GM12891 (cell line): ENCODE measurements around the gene CTXND1. TPM values are rescaled to one million over a fixed set of nuclear protein-coding genes. Genes with fewer than 3 reads are reported as not detected.
"Not testable (repeated sequence)": the region's sequence is repeated elsewhere in the genome, so short reads cannot be mapped to it uniquely, and the experiment has no call there.

ENCODE experiments used
- DNase-seq: peaks from one replicate; pipeline ENCODE4 v3.0.0; 2011; ENCODE audit warnings: low spot score; ENCODE audit not compliant: insufficient read length
- FAIRE-seq: peaks from 2 replicates; lab custom pipeline; 2011; peaks lifted over from hg19 to GRCh38; lab: Jason Lieb, UNC
- PAX5 ChIP-seq: IDR thresholded peaks from 2 replicates; pipeline ENCODE4 v1.6.1; 2011; ENCODE audit warnings: low read length, moderate library complexity, mild to moderate bottlenecking; ENCODE audit not compliant: insufficient read depth, severe bottlenecking
- POLR2A ChIP-seq: IDR thresholded peaks from 2 replicates; pipeline ENCODE4 v1.6.1; 2011; ENCODE audit warnings: low read depth, low read length, control low read depth
- POLR2AphosphoS5 ChIP-seq: IDR thresholded peaks from 2 replicates; pipeline ENCODE4 v1.6.1; 2011; ENCODE audit warnings: low read depth, low read length, control low read depth
- POU2F2 ChIP-seq: IDR thresholded peaks from 2 replicates; pipeline ENCODE4 v1.6.1; 2011; ENCODE audit warnings: low read depth, mild to moderate bottlenecking, control low read depth, low read length, moderate library complexity
- SPI1 ChIP-seq: IDR thresholded peaks from 2 replicates; pipeline ENCODE4 v1.6.1; 2011; ENCODE audit warnings: low read depth, low read length, control low read depth
- TAF1 ChIP-seq: IDR thresholded peaks from 2 replicates; pipeline ENCODE4 v1.6.1; 2011; ENCODE audit warnings: low read depth, low read length, control low read depth
- polyA plus RNA-seq: library from polyadenylated mRNA; unstranded; fragments of >200 nt; gene quantifications from one replicate; pipeline ENCODE4 v1.2.1, GENCODE V29; 2012; ENCODE audit warnings: low read depth, missing spikeins, inconsistent platforms; ENCODE audit not compliant: missing spikeins

The CTXND1 gene
- polyA plus RNA-seq = 0.05 TPM

DNA sequence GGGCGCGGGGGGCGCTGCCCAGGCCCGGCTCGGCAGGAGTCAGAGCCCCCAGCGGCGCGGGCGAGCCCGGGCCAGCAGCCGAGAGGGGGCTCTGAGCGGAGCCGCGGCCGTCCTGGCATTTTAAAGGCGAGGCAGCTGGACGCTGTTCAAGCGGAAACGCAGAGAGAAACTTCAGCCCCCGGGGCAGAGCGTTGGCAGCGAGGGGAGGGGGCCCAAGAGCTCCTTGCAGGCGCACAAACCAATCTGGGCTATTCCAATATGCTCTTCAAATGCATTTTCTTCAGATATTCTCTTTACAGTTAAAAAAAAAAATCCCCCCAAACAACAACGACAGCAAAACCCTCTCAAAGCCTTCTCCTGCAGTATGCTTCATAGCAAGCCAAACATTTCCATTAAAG lies at the start of gene CTXND1:
Gene CTXND1, minus strand, starts transcription at position 93 of the 398 bp plus-strand sequence. CDS start 50,264 bp downstream, outside the sequence.
- FAIRE-seq (no peak), DNase-seq (no peak)
- TF ChIP-seq POLR2A = no peak
- TF ChIP-seq SPI1 = no peak
- TF ChIP-seq PAX5 = no peak

DNA sequence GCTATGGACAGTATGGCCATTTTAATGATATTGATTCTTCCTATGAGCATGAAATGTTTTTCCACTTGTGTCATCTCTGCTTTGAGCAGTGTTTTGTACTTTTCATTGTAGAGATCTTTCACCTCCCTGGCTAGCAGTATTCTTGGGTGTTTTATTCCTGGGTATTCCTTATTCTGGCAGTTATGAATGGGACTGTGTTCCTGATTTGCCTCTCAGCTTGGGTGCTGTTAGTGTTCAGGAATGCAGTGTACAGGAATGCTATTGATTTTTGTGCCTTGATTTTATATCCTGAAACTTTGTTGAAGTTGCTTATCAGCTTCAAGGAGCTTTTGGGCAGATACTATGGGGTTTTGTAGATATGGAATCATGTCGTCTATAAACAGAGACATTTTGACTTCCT lies 49.5 kb upstream of the CTXND1 start:
- FAIRE-seq (no peak), DNase-seq (no peak)
- TF ChIP-seq TAF1 = no peak
- TF ChIP-seq POLR2AphosphoS5 = no peak
- no peak for TF ChIP-seq SPI1

DNA sequence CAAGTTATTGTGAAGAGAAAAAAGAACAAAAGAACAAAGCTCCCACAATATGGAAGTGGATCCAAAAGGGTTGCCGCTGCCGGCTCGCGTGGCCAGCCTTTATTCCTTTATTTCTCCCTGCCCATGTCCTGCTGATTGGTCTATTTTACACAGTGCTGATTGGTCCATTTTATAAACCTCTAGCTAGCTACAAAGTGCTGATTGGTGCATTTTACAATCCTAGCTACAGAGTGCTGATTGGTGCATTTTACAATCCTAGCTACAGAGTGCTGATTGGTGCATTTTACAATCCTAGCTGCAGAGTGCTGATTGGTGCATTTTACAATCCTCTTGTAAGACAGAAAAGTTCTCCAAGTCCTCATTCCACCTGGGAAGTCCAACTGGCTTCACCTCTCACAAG lies 43.8 kb upstream of the CTXND1 start:
- not testable (repeated sequence) for FAIRE-seq, DNase-seq

DNA sequence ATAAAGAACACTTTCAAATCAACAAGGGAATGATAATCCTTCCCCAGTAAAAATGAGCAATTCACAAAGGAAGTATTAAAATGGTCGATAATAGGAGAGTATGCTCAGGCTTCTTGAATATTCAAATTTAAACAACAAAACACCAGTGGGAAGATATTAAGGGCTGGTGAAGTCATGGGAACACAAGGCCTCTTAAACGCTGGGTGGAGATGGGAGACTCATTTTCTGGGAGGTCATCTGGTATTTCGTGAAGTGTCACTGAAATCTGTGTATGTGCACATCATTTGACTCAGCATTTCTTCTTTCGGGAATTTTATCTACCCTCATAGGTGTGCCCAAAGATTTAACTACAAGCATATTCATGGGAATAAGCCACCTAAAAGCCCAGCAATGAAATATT lies 40.1 kb upstream of the CTXND1 start:
- DNase-seq = no peak
- TF ChIP-seq POLR2AphosphoS5 (no peak), POU2F2 (no peak), SPI1 (no peak), POLR2A (no peak), PAX5 (no peak), TAF1 (no peak)
- FAIRE-seq = no peak

DNA sequence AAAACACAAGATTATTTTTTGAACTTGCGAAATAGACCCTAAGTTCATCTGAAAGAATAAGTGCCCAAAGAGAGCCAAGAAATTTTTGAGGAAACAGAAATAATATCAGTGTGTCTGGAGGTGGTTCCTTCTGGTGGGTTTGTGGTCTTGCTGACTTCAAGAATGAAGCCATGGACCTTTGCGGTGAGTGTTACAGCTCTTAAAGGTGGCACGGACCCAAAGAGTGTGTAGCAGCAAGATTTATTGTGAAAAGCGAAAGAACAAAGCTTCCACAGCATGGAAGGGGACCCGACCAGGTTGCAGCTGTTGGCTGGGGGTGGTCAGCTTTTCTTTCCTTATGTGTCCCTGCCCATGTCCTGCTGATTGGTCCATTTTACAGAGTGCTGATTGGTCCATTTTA lies 38.9 kb upstream of the CTXND1 start:
- DNase-seq, FAIRE-seq: not testable (repeated sequence)

DNA sequence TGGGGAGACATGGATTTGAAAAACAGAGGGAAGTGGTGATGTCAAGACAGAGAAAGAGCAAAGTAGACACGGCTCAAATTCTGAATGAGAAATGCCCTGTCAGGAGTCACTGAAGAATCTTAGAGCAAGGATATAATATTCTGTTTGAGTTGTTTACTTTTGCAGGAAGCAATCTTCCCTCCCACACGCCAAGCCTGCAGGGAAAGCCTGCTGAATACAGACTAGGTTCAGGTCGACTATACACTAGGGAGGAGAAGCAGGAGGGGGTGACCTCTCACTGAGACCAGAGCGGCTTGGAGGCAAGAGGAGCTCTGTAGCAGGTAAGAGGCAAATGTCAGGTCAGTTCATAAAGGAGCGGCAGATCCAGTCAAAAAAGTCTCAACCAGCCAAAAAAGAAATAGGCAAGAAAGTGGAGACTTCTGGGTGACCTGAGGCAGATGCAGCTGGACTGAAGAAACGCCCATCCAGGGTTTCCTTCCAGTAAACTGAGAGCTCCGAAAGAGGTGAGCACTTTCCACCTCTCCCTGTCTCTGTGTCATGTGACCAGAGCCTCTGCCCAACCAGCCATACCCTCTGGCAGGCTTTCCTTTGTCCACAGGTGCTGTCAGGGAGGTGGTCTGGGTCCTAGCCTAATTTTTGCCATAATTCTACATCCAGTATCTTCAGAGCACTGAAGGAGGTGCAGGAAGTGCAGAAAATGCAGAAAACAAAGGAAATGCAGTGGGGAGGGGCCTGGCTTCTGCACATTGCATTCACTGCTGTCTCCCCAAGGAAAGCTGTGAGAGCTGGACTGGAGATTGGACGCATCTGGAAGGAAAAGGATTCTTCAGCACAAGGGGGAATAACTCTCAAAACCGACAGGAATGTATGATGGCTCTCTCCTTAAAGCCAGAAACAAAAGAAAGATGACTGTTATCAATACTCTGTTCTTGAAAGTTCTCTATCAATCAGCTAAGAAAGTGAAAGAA lies 37.8 kb upstream of the CTXND1 start:
- FAIRE-seq = no peak
- no peak for TF ChIP-seq TAF1
- no peak for TF ChIP-seq POLR2A
- no peak for TF ChIP-seq POU2F2
- TF ChIP-seq SPI1 = no peak
- TF ChIP-seq PAX5 = no peak
- TF ChIP-seq POLR2AphosphoS5 = no peak
- DNase-seq = no peak

DNA sequence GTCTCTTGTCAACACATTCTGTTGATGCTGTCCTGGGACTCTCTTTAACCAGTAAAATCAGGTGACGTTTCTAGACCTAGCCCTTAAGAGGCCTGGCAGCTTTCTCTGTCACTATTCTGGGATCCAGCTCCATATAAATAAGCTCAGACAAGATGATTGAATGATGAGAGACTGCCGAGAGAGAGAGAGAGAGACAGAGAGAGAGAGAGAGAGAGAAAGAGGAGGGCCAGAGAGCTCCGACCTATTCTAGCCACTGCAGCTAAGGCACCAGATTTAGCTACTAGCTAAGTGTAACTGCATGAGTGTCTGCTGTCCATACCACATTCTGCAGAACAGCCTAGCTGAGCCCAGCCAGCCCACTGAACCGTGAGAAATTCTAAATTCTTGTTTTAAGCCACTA lies 36.1 kb upstream of the CTXND1 start:
- TF ChIP-seq POU2F2 = no peak
- no peak for TF ChIP-seq POLR2AphosphoS5
- TF ChIP-seq POLR2A = no peak
- TF ChIP-seq TAF1 = no peak
- no peak for TF ChIP-seq PAX5
- TF ChIP-seq SPI1 = no peak
- no peak for FAIRE-seq
- DNase-seq = no peak

DNA sequence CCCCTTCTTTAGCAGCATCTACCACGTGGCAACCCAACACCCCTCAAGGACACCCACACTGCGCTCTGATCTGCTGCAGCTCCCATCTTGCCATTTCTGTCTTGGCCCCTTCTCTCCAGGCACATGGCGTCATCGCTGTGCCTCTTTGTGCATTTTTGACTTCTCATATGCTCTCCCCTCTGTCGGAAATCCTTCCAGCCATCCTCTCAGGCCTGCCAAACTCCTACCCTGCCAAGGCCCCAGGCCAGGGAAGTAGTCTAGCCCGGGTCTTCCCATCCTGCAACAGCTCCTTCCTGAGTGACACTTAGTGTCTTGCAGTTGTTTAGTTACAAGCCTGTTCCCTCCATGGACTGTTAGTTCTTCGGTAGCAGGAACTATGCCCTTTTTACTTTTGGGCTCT lies 34.0 kb upstream of the CTXND1 start:
- DNase-seq (no peak), FAIRE-seq (no peak)
- no peak for TF ChIP-seq POLR2AphosphoS5
- no peak for TF ChIP-seq SPI1
- no peak for TF ChIP-seq TAF1
- no peak for TF ChIP-seq POU2F2
- TF ChIP-seq PAX5 = no peak
- TF ChIP-seq POLR2A = no peak

DNA sequence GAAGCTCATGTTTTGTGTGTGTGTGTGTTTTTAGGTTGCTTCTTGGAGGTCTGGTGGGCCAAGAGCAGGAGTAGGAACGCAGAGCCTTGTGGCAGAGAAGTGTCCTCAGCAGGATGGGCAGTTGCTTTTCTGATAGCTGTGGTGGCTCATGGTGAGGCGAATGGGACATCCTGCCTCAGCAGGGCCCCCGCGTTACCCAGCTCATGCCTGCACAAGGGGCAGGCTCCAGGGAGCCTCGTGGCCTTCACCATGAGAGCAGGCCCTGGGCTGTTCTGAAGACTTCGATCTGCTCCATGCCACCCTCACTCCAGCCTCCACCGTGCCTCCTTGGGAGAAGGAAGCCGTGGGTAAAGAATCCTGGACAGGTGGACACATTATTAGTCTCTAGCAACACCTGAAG lies 33.4 kb upstream of the CTXND1 start:
- DNase-seq (no peak), FAIRE-seq (no peak)
- no peak for TF ChIP-seq POU2F2
- TF ChIP-seq SPI1 = no peak
- no peak for TF ChIP-seq PAX5
- TF ChIP-seq POLR2AphosphoS5 = no peak

DNA sequence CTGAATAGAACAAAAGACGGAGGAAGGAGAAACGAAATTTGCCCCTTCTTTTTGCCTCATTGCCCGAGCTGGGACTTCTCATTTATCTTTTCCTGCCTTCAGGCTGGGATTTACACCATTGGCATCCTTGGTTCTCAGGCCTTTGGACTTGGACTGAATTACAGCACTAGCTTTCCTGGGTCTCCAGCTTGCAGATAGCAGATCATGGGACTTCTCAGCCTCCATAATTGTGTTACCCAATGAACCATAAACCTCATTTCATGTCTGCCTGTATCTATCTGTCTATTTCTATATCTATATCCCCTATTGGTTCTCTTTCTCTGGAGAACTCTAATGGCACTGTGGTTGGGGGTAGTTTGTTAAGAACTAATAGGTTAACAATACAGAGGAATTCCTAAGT lies 31.5 kb upstream of the CTXND1 start:
- DNase-seq = no peak
- TF ChIP-seq SPI1 (no peak), POU2F2 (no peak), POLR2AphosphoS5 (no peak), PAX5 (no peak), POLR2A (no peak), TAF1 (no peak)
- FAIRE-seq = no peak

DNA sequence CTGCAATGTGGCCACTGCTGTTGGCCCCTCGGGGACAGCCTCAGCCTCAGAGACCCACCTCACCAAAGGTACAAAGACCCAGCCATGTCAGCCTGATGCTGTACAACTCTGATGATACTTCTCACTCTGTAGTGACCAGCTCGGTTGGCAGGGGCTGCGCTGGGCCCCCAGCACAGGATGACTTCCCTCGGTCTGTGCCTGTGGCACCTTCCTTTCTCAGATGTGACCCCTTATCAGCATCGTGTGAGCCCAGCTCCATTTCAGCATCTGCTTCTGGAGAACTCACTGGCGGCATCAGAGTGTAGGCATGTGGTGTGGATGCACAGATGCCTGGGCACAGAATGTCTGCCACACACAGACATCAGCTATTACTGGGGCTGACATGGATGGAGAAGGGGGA lies 25.1 kb upstream of the CTXND1 start:
- no peak for DNase-seq
- TF ChIP-seq SPI1 = no peak
- TF ChIP-seq POLR2AphosphoS5 = no peak
- no peak for TF ChIP-seq TAF1
- TF ChIP-seq POLR2A = no peak
- FAIRE-seq = no peak
